ENCODE measurements around the gene LTBP2.

LTBP2 gene

GRCh38 chr14:74596741-74597450 lies 15.1 kb downstream of the LTBP2 start:
- Histone ChIP-seq H3K4me3 (no peak overlapping the region), H3K27ac (peak overlapping the region in 13 of 21 experiments; percentile 5 to 85 (median 57))

- Histone ChIP-seq H3K27ac (peak overlapping the region in 20 of 21 experiments; percentile 25 to 85 (median 61)), H3K4me3 (no peak overlapping the region)
Measured at GRCh38 chr14:74595006-74595735, 16.9 kb downstream of the LTBP2 start.

DNA sequence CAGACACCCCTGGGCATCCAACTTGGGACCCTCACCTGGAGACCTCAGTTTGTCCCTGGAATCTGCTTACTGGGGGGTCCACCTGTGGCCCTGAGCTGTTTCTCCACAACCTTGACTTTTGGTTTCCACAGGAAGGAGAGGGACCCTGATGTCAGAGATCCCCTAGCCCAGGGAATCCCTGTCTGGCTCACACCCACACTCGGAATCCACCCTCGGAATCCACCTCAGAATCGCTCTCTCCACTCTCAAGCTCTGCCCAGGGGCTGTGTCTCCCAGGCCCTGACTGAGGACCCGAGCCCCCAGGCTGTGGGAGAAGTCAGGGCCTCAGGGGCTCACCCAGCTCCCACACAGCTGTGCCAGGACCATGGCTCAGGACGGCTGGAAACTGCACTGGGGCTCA lies 17.4 kb downstream of the LTBP2 start:
- peak overlapping the region in 20 of 21 experiments; percentile 25 to 85 (median 61) for H3K27ac ChIP-seq

DNA sequence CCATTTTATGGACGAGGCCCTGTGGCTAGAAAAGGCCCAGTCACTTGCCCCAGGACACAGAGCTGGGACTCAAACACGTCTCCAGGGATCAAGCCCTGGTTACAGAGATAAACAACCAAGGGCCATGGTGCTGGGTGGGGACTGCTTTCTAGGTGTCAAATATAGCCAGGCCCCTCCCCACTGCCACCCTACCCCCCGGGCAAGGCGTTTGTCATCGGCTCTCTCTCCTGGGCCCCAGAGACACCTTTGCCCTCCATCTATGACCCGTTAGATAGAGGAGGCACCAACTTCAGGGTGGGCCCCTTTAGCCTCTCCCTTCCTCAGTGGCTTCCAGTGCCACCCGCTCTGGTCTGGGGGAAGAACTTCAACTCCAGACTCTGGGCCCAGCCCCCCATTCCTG lies 18.0 kb downstream of the LTBP2 start:
- H3K4me3 ChIP-seq, result no peak overlapping the region
- H3K27ac ChIP-seq, result peak overlapping the region in 20 of 21 experiments; percentile 25 to 85 (median 61)

More for the DNA sequence above, 17.4 kb downstream of the LTBP2 start:
- no peak overlapping the region for H3K4me3 ChIP-seq

DNA sequence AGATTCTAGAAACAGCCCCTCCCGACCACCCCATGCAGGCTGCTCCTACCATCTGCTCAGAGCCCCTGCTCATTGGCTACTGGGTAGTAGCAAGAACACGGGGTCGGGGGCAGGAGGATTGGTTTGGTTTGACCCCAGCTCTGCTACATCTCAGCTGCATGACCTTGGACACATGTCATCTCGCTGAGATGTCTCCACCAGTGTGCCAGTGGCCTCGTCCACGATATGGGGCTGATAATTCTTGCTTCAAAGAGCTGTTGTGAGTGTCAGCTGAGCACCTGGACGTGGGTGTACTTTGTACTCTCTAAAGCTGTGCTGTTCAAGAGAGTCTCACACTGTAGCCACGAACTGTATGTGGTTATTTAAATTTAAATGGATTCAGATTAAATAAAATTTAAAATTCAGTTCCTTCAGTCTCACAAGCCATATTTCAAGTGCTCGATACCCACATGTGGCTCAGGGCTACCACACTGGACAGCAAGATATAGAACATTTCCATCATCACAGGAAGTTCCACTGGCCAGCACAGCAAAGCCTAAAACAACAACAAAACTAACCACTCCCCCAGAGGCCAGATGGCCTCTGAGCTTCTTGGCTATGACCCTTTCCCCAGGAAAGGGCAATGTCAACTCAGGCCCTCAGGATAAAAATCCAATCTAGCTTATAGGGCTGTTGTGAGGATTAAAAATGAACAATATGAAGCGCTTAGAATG lies 18.6 kb downstream of the LTBP2 start:
- peak overlapping the region in 19 of 21 experiments; percentile 10 to 85 (median 62) for H3K27ac ChIP-seq
- no peak overlapping the region for H3K4me3 ChIP-seq

- H3K27ac ChIP-seq, result peak overlapping the region in 19 of 21 experiments; percentile 10 to 85 (median 62)
- no peak overlapping the region for H3K4me3 ChIP-seq
Measured at GRCh38 chr14:74592476-74593201, 19.4 kb downstream of the LTBP2 start.

DNA sequence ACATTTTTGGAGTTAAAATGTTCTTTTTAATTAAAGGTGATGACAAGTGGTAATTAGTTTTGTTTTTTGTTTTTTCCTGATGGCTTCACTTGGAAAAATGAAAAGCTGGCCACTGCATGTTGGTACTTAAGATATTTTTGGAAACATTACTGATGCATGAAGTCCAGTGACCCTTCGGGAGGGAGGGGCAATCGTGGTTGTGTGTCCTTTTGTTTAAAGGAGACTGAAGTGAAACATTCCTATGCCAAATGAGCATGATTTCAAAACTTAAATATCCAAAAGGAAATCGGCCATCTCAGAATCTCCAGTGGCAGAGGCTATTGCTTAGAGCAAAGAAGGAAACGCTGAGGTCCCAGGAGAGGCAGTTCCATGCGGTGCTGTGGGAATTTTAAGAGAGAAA lies 20.1 kb downstream of the LTBP2 start:
- H3K27ac ChIP-seq, result peak overlapping the region in 14 of 21 experiments; percentile 13 to 85 (median 69)
- no peak overlapping the region for H3K4me3 ChIP-seq

GRCh38 chr14:74591394-74591793 lies 20.6 kb downstream of the LTBP2 start:
- H3K4me3 ChIP-seq, result no peak overlapping the region
- peak overlapping the region in 13 of 21 experiments; percentile 10 to 85 (median 51) for H3K27ac ChIP-seq

DNA sequence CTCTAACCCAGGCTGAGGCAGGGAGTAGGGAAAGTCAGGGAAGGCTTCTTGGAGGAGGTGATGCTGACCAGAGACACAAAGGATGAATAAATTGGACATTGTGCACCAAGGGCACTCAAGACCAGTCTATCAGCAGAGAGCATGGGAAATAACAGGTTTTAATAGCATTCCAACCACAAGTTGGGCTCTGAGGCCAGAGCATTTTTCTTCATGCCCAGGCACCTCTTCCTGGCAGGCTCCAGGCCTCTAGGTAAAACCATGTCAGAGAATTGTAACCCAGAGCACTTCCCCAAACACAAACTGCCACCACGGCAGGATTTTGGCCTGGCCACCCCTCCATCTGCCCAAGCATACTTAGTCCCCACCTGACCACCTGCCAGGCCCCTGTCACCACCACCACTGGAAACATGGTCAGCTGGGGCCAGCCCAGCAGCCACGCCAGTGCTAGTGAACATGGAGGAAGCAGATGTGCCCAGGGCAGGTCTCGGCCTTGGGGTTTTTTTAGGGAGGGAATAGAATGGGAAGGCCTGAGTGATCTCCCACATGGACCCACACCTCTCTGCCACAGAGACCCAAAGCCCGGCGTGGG lies 22.7 kb downstream of the LTBP2 start:
- no peak overlapping the region for H3K4me3 ChIP-seq
- peak overlapping the region in 9 of 21 experiments; percentile 3 to 78 (median 46) for H3K27ac ChIP-seq

GRCh38 chr14:74587363-74587707 lies 24.7 kb downstream of the LTBP2 start:
- H3K27ac ChIP-seq, result no peak overlapping the region
- no peak overlapping the region for H3K4me3 ChIP-seq

- H3K27ac ChIP-seq, result no peak overlapping the region
- no peak overlapping the region for H3K4me3 ChIP-seq
Measured at GRCh38 chr14:74586681-74587362, 25.2 kb downstream of the LTBP2 start.

GRCh38 chr14:74585406-74586335 lies 26.4 kb downstream of the LTBP2 start:
- Histone ChIP-seq H3K27ac (peak overlapping the region in 6 of 21 experiments; percentile 23 to 69 (median 50)), H3K4me3 (no peak overlapping the region)

DNA sequence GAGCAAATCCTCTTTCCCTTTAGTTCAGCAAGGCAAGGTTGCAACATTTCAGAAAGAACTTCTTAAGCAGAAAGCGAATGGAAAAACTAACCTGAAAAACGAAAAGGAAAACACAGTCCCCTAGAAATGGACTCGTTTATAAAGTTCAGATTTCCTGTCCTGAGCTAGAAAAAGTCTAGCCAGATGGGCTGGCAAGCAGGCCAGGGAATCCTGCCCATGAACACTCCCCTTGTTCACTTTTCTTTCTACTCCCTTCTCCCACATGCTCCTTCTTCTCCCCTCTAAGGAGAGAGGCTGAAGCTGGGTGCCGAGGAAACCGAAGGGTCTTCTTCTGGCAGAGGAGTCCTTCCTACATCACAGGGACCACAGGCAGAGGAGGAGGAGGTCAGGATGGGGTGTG lies 27.1 kb downstream of the LTBP2 start:
- no peak overlapping the region for H3K4me3 ChIP-seq
- peak overlapping the region in 10 of 21 experiments; percentile 4 to 75 (median 57) for H3K27ac ChIP-seq

- H3K4me3 ChIP-seq, result no peak overlapping the region
- H3K27ac ChIP-seq, result peak overlapping the region in 17 of 21 experiments; percentile 4 to 75 (median 55)
Measured at GRCh38 chr14:74583689-74584434, 28.2 kb downstream of the LTBP2 start.

DNA sequence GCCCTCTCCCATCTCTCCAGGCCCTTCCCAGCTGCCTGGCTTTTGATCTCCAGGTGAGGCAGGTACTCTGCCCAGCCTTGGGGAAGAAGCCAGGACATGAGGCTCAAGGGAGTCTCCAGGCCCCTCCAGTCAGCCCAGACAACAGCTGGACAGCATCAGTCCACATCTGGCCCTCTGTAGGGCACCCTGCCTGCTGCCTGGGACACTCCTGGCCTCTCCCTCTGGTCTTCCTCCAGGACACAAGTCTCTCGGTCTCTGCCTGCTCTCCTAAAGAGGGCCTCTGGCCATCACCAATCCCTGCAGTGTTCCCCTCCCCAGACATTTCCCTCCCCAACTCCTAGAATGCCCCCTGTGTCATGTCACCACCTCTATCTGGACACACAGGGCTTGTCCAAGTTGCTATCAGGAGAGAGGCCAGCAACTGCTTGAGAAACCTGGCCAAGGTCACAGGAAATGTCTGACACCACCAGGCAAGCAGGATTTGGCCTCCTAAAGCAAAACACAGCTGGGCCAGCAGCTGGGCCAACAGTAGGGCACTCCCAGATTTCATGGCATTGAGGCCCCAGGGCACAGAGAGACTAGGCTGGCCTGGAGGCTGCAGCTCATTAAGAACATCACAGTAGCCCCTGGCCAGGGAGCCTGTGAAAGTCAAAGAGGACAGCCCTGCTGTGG lies 29.0 kb downstream of the LTBP2 start:
- H3K27ac ChIP-seq, result peak overlapping the region in 19 of 21 experiments; percentile 4 to 75 (median 37)
- H3K4me3 ChIP-seq, result no peak overlapping the region

DNA sequence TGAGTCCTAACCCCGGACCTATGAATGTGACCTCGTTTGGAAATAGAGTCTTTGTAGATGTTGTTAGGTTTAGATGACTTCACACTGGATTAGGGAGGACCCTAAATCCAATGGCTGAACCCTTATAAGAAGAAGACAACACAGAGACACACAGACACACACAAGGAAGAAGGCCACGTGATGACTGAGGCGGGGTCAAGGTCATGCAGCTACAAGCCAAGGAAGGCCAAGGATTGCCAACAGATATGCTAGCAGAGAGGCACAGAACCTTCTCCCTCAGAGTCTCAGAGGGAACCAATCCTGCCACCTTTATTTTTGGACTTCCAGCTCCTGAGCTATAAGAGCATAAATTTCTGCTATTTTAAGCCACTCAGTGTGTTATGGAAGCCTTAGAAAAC lies 31.8 kb downstream of the LTBP2 start:
- Histone ChIP-seq H3K4me3 (no peak overlapping the region), H3K27ac (peak overlapping the region in 12 of 21 experiments; percentile 29 to 81 (median 60))

Measured in skin epidermis (tissue), 12 donors.